CD4-positive, alpha-beta T cell treated with Interleukin-21 for 1 hour (primary cell): Measurements from ENCODE around the gene PLA2G1B.
A peak's percentile ranks its signal among the peaks of the same experiment; 100 is the strongest.

Experiments used
- DNase-seq: peaks from one replicate; pipeline ENCODE4 v3.0.0-alpha.2; 2020

The PLA2G1B gene

GRCh38 chr12:120323772-120324171 is 3.8 kb downstream of the PLA2G1B start:
- no peak for DNase-seq

- DNase-seq = no peak
These were observed 6.0 kb downstream of the PLA2G1B start for GRCh38 chr12:120321382-120322202.

GRCh38 chr12:120317224-120318105 is 10.1 kb downstream of the PLA2G1B start:
- peak; percentile 100 for DNase-seq

- DNase-seq = no peak
These were observed 10.8 kb downstream of the PLA2G1B start for GRCh38 chr12:120316798-120317223.

GRCh38 chr12:120314220-120314619 is 13.4 kb downstream of the PLA2G1B start:
- no peak for DNase-seq

GRCh38 chr12:120301962-120302815 is 25.4 kb downstream of the PLA2G1B start, which contains the start of gene SIRT4:
Gene SIRT4, plus strand, starts transcription at chr12:120302321. Its CDS starts 1,241 bp downstream, at chr12:120303562.
- DNase-seq = peak; percentile 93

- peak; percentile 92 for DNase-seq
These were observed 34.7 kb downstream of the PLA2G1B start, which contains the start of gene RNU4-1 for GRCh38 chr12:120292661-120293531. Gene RNU4-1, minus strand, starts transcription at chr12:120293237.

GRCh38 chr12:120292411-120292660 is 35.2 kb downstream of the PLA2G1B start:
- no peak for DNase-seq

- DNase-seq = peak; percentile 27
These were observed 36.8 kb downstream of the PLA2G1B start for GRCh38 chr12:120290609-120291305.

- no peak for DNase-seq
These were observed 40.1 kb downstream of the PLA2G1B start for GRCh38 chr12:120287491-120287890.

GRCh38 chr12:120286768-120287490 is 40.6 kb downstream of the PLA2G1B start:
- no peak for DNase-seq

- DNase-seq = no peak
These were observed 43.2 kb downstream of the PLA2G1B start for GRCh38 chr12:120284381-120284780.

- no peak for DNase-seq
These were observed 44.3 kb downstream of the PLA2G1B start for GRCh38 chr12:120283318-120283717.

GRCh38 chr12:120278137-120279069 is 49.2 kb downstream of the PLA2G1B start:
- no peak for DNase-seq

- no peak for DNase-seq
These were observed 50.8 kb downstream of the PLA2G1B start for GRCh38 chr12:120276734-120277133.
